HG03342 (cell line): Measurements from ENCODE around the gene GSDME.
A peak's percentile ranks its signal among the peaks of the same experiment; 100 is the strongest.
"Not testable (repeated sequence)": the region's sequence is repeated elsewhere in the genome, so short reads cannot be mapped to it uniquely, and the experiment has no call there.

Experiments used
- ATAC-seq: cut with Tn5 transposase; IDR thresholded peaks from one replicate; pipeline ENCODE4 v1.9.1; 2021; ENCODE audit warnings: mild to moderate bottlenecking, moderate library complexity; ENCODE audit not compliant: unreplicated experiment

GSDME gene

DNA sequence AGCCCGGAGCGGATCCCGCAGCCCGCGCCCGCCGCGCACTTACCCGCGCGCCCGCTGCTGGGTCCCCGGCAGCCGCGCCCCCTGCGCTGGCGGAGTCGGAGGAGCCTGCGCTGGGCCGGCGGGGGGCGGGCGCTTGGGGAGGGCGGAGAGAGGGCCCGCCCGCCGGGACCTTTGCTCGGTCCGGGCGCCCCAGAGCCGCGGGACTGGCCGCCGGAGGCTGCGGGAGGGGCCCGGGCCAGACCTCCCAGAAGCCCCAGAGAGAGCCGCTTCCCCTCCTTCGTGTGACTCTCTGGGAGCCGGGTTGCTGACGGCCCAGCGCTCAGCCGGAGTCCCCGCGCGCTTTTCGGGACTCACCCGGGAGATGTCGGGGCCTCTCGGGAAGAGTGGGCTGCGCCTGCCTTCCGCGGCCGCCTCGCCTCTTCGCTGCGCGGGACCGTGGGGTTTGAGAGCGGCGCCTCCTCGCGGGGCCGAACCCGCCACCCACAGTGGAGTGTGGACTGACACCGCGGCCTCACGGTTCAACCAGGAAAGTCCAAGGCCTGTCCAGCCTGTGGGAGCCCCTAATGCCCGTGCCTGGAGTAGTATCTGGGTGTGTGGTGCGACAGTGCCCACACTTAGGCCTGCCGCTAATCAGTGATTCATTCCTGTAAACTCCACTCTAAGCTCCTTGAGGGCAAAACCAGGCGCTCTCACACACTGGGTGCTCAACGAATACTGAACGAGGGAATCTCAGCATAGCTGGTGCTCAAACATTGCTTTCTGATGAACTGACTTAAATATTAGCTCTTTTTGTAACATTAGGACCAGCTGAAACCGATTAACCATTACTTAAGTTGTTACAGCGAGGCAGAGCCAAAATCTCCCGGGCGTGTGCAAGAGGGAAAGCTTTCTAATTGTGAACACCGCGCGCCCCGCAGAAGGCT is at the start of gene GSDME:
Gene GSDME, minus strand, starts transcription at position 112 of the 923 bp plus-strand sequence. CDS start 7,690 bp downstream, outside the sequence.
- ATAC-seq, result peak; percentile 46

DNA sequence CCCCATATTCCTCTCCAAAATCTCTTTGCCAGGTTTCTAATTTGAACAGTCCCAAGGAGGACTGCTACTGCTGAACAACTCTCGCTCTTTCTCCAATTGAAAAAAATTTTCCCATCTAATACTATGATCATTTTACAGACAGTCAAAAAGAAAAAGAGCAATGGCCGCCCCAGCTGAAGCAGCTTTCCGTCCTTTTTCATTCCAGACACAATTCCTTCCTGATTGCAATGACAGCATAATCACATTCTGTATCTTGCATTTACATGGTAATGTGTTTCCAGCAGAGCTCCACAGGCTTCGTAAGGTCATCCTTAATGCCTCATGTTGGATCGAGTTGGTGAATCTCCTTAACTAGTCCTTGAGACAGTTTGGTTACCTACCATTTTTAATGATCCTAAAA is 45.0 kb upstream of the GSDME start:
- no peak for ATAC-seq

DNA sequence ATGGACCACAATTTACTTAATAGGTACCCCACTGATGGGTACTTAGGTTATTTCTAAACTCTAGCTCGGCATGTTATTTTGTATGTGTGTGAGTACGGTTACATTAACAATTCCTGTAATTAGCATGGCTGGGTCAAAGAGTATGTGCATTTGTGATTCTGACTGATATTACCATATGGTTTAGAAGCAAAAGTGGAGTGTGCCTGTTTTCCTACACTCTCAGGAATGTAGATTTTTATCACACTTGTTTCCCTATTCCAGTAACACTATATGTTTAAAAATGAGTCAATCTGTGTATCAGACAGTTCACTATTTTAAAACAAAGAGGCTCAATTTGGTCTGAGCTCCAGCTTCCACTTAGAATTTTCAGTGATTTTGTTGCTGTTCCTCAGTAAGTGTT is 44.6 kb upstream of the GSDME start:
- ATAC-seq, result no peak

DNA sequence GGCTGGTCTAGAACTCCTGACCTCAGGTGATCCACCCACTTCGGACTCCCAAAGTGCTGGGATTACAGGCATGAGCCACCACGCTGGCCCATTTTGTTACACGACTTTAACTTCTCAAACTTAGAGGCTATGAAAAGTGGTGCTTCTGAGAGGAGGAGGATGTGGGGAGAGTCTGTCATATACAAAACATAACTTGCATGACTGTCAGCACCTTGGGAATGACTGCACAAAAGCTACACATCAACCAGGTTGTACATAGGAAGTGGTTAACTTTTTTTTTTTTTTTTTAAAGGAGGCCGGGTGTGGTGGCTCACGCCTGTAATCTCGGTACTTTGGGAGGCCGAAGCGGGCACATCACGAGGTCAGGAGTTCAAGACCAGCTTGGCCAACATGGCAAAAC is 43.4 kb upstream of the GSDME start:
- no peak for ATAC-seq

DNA sequence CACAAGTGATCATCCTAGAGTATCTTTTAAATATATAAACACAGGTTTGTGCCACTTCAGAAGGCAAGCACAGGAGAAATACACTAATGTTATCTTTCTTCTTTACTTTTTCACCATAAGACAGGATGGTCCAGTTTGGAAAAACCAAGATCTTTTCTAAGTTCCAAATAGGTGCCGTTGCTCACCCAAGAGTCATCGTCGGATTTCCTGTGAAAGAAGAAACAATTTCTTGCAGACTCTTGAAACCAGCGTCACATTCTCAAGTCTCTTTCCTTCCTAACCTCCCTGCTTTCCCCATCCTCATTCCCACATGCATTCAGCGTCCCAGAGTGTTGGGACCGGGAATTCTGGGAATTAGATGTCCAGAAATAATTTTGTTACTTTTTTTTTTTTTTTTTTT is 42.8 kb upstream of the GSDME start:
- ATAC-seq, result no peak

DNA sequence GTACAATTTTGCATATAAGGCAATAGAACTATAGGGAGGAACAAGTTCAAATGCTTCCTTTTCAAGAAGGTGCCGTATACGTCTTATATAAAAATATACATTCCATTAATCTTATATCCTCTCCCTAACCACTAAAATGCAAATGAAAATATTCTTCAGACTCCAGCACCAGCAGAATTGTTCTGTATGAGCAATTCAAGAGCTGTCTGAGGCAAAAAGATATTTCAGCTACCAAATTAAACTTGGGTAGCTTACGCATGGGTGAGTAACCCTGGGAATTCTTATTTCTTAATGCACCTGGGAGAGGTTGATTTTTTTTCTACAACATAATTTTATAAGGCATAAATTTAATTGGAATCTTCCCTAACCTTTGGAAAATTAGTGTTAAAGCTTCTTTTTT is 42.2 kb upstream of the GSDME start:
- ATAC-seq, result no peak

DNA sequence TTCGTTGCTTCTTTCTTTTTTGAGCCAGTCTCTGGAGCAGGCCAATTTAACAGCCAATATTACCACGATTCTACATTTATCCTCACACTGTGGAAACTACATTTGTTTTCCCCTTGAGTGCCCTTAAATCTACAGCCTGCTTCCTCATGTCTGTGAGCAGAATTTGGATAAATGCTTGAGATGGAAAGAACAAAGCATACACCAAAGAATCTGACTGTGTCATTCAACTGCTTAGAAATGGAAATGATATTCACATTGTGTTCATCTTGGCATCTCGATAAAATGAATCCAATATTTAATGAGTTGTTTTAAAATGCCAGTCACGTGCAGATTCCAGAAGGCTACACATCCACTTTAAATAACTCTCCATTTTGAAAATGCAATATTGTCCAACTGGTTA is 41.0 kb upstream of the GSDME start:
- ATAC-seq, result no peak

DNA sequence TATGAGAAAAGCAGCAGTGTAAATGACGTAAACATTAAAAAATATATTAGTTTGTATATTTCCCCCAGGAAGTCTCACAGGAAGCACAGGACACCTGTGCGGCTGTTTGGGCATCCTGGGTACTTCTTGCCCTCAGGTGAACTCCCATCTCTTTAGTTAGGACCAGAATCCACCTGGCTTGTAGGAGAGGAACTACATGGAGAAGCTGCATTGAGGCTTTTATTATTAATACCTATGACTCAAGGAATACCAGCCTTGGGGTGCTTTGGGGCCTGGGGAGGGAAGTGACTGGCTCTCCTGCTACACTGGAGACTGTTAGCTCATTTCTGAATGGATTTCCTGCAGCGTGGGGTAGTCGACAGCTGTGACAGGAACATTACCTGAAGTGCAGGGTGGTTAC is 40.0 kb upstream of the GSDME start:
- ATAC-seq, result no peak

DNA sequence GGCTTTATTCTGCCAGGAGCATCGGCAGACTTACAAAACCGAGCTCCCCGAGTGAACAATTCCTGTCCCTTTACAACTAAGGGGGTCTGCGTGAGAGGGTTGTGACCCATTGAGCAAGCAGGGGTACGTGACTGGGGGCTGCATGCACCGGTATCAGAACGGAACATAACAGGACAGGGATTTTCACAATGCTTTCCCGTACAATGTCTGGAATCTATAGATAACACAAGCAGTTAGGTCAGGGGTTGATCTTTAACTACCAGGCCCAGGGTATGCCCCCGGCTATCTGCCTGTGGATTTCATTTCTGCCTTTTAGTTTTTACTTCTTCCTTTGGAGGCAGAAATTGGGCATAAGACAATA is 38.1 kb upstream of the GSDME start:
- no peak for ATAC-seq

DNA sequence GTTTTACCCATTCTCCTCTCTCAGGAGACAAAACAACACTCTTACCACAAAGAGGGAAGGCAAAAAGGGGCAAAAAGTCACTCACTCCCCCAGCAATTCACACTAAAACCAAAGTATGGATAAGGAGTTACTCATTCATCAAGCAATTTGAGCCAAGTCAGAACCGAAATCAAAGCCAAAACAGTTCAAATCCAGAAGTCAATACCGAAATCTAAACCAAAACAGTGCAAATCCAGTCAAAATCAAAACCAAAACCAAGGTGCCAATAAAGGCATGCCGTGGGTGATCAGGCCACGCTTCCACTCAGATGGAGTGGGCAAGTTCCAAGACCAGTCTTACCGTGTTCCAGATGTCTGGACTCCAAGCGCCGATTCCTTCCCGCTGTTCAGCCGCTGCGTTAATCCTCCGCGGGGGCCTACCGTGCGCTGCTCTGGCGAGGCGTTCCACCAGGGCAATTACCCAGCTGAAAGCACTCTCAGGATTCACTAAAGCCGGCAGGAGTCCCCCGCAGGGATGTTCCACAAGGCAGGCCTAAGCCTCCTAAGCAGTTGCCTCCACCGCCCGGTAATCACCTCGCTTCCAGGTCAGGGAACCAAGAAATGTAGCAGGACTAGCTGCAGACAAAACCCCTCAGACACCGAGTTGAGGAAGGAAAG is 37.6 kb upstream of the GSDME start:
- not testable (repeated sequence) for ATAC-seq

DNA sequence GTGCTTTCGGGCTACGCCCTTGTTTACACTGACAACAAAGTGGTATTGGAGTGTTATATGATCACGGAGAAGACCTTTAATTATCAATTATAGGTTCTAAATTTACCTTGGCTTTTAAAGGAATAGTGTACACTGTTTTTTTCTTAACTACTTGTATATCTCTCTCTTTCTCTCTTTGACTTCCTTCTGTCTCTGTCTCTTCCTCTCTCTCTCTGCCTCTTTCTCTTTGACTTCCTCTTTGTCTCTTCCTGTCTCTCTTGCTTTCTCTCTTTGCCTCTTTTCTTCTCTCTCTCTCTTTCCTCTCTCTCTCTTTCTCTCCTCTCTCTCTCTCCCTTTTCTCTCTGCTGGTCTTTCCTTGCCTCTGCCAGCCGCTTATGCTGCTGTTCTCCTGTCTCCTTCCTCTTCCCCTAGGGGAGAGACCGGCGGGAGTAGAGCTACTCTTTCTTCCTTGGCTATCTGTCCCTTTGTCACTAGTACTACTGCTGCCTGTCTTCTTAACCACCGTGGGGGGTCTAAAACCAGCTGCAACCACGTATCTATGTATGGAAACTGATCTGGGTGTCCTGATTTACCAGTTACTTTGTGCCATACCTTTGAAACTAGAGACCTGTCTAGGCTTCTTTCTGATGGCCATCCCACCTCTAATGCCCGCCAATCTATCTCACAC is 36.9 kb upstream of the GSDME start:
- no peak for ATAC-seq

DNA sequence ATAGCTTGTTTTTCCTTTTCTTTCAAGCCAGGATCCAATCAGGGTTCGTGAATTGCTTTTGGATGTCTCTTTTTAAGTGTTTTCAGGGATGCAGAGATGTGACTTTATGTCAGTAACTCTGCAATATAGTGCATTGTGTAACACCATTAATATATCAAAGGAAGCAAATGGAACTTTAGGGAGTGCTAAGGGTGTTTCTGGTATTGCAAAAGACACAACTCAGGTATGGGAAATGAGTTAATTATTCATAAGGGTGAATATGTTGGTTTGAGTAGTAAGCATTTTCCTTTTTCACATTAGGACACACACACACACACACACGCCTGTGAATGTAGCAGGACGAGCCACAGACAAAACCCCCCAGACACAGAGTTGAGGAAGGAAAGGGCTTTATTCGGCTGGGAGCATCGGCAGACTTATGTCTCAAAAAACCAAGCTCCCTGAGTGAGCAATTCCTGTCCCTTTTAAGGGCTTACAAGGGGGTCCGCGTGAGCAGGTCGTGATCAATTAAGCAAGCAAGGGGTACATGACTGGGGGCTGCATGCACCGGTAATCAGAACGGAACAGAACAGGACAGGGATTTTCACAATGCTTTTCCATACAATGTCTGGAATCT is 31.8 kb upstream of the GSDME start:
- ATAC-seq, result no peak

DNA sequence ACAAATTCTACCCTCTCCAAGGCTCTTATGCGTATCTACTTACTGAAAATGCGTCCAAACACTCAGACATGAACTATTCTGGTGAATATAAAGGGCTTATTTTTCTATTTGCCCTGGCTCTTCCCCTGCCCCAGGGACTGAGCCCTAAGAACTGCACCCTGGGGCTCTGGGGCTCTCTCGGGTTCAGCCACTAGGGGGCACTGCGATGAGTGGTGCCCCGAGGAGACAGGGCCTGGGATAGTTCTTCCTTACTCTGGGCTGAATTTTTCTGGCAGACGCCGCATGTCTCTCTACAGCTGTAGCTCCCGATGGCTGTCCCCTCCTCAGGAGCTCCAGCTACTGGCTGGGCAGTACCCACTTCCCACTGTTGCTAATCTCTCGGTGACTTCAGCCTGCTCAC is 30.8 kb upstream of the GSDME start:
- ATAC-seq, result no peak

DNA sequence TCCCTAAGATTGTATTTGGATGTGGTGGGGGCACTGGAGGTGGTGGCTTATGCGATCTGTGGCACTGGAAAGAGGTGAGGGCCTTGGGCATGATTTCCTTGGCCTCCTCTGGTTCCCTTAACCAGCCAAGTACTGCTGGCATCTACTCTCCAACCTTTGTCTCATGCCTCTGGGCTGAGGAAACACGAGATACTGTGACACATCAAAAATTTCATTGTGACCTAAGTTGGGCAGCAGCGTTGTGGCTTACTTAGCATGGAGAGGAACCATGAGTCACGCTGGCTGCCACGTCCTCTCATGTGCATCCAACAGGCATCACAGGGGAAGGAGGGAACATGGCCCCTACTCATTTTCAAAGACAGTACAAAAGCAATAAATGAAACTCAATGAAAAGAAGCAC is 29.7 kb upstream of the GSDME start:
- ATAC-seq, result no peak

DNA sequence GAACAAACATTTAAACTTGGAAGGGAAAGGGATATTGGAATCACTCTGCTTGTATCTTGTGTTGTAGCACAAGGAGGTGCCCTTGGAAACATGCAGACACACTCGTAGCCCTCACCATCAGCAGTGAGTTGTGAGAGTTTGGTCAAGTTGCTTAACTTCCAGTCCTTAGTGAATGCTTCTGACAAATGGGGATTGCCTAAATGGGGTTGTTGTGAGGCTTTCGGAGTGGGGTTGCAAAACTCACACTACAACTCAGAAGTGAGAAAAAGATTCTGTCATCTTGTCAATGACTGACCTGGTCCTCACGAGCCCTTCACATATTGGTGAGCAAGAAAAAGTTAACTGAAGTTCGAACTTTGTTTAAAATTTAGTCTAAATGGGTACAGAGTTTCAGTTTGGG is 29.0 kb upstream of the GSDME start:
- no peak for ATAC-seq

DNA sequence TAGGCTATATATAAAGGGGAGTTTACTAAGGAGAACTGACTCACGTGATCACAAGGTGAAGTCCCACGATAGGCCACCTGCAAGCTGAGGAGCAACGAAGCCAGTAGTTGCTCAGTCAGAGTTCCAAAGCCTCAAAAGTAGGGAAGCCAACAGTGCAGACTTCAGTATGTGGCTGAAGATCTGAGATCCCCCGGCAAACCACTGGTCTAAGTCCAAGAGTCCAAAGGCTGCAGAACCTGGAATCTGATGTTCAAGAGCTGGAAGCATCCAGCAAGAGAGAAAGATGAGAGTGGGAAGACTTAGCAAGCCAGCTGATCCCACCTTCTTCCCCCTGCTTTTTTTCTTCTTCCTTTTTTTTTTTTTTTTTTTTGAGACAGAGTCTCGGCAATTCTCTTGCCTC is 27.0 kb upstream of the GSDME start:
- ATAC-seq, result no peak

DNA sequence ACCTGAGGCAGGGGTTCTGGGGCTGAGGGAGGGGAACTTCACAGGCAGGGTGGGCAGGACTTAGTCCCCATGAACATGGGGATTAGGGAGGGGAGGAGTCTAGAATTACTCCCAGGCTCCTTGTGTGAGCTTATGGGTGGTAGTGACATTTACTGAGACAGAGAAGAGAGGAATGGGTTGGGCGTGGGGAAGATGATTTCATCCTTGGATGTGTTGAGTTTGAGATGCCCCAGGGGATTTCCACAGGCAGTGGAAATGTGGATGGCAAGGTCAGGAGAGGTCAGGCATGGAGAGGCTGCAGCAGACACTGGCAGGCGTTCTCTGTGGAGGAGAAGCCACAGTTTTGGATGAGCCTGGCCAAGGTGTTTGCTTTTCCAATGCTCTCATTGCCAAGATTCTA is 26.4 kb upstream of the GSDME start:
- ATAC-seq, result no peak

DNA sequence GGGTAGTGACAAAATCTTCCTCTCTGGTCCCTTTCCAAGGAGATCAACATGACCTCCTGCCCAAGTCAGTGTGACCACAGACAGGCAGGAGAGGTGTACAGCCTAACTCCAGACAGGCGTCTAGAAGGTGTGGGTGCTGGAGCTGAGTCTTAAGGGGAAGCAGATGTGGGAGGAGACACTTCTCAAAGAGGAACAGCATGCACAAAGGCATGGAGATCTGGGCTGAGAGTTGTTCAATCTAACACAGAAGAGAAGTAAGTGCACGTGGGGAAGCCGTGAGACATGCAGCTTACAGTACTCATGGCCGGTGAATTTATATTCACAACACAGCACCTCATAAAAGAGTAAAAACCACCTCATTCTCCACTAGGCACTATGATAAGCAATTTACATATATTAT is 23.8 kb upstream of the GSDME start:
- no peak for ATAC-seq

DNA sequence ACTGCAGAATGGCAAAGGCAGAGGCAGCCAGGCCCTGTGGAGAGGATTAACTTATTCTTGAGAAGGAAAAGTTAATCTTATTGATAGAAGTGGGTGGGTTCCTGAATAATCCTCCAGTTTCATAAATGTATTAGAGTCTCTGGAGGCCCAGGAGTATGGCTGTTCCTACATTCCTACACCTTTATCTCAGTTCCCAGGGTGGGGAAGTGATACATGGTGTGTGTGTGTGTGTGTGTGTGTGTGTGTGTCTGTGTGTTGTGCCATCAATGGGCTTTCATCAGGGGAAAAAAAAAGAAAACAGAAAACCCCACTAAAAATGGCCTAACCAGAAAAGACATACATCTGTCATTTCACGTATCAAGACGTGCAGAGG is 22.0 kb upstream of the GSDME start:
- no peak for ATAC-seq

DNA sequence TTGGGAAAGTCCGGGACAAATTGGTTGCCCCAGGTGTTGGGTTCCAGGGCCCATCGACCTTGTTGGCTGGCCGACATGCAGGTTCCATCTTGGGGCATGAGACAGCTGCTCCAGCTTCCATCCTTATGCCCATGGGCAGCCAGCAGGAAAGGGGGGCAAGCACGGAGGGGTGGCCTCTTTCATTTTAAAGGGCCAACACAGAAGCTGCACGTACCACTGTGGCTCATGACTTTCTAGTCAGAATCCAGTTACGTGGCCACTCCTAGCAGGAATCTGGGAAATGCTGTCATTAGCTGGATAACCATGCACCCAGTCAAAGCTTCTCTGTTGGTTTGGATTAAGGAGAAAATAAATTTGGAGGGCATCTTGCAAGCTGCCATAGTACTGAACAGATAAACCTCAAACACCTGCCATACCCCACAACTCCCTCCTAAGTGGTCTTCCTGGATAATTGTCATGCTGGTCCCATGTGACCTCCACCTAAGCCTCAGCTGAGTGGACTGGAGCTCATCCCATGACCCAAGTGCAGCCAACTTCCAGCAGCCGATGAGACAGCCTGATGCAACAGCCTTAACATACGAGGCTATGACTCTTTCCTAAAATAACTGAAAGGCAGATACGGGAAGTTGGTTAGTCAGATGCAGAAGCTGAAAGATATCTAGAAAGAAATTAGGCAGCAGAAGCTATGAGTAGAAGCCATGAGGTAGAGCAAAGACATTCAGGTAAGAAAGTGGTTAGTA is 21.4 kb upstream of the GSDME start:
- ATAC-seq, result peak; percentile 52

DNA sequence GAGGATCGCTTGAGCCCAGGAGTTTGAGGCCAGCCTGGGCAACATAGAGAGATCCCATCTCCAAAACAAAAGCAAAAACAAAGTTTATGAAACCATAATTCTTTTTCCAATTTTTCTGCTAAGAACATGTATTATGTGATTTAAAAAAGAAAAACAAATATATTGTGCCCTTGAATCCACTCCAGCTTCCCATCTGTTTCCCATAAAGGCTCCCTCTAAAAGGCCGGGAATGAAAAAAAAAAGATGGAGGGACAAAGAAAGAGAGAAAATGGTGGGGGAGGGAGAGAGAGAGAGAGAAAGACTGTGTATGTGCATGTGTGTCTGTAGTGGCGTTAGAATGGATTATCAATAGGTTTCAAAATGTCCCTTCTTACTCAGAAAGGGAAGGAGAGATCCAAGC is 20.5 kb upstream of the GSDME start:
- no peak for ATAC-seq
